Hematopoietic multipotent progenitor cell treated with erythropoietin and hydrocortisone succinate and interleukin-3 and kit ligand, for 4 days (in vitro differentiated cells): Measurements from ENCODE around the gene CEP104.
A peak's percentile ranks its signal among the peaks of the same experiment; 100 is the strongest.
"Not testable (repeated sequence)": the region's sequence is repeated elsewhere in the genome, so short reads cannot be mapped to it uniquely, and the experiment has no call there.

Experiments
- DNase-seq: peaks from one replicate; pipeline ENCODE4 v3.0.0-alpha.2; 2015

Gene CEP104

GRCh38 chr1:3821447-3821846 lies 35.6 kb downstream of the CEP104 start:
- DNase-seq, result no peak

GRCh38 chr1:3821004-3821403 lies 36.0 kb downstream of the CEP104 start:
- no peak for DNase-seq

- no peak for DNase-seq
Measured at GRCh38 chr1:3820316-3820715, 36.7 kb downstream of the CEP104 start.

GRCh38 chr1:3819771-3820200 lies 37.2 kb downstream of the CEP104 start:
- DNase-seq, result no peak

- DNase-seq, result no peak
Measured at GRCh38 chr1:3817821-3818597, 39.0 kb downstream of the CEP104 start.

- DNase-seq, result no peak
Measured at GRCh38 chr1:3817138-3817740, 39.8 kb downstream of the CEP104 start.

- no peak for DNase-seq
Measured at GRCh38 chr1:3816331-3817137, 40.5 kb downstream of the CEP104 start.

- DNase-seq, result no peak
Measured at GRCh38 chr1:3814771-3815561, 42.0 kb downstream of the CEP104 start.

- no peak for DNase-seq
Measured at GRCh38 chr1:3814065-3814464, 42.9 kb downstream of the CEP104 start.

GRCh38 chr1:3811595-3811911 lies 45.5 kb downstream of the CEP104 start:
- DNase-seq, result no peak

- DNase-seq, result not testable (repeated sequence)
Measured at GRCh38 chr1:3810149-3810761, 46.8 kb downstream of the CEP104 start.

GRCh38 chr1:3809680-3810079 lies 47.3 kb downstream of the CEP104 start:
- DNase-seq, result no peak

GRCh38 chr1:3807769-3808168 lies 49.2 kb downstream of the CEP104 start:
- no peak for DNase-seq

- no peak for DNase-seq
Measured at GRCh38 chr1:3805038-3805437, 52.0 kb downstream of the CEP104 start.

- not testable (repeated sequence) for DNase-seq
Measured at GRCh38 chr1:3804627-3804944, 52.4 kb downstream of the CEP104 start.

GRCh38 chr1:3803905-3804626 lies 52.9 kb downstream of the CEP104 start:
- peak; percentile 45 for DNase-seq

- DNase-seq, result not testable (repeated sequence)
Measured at GRCh38 chr1:3800795-3801194, 56.2 kb downstream of the CEP104 start.

- DNase-seq, result no peak
Measured at GRCh38 chr1:3799976-3800685, 56.9 kb downstream of the CEP104 start.

- peak; percentile 97 for DNase-seq
Measured at GRCh38 chr1:3796215-3797061, 60.6 kb downstream of the CEP104 start, which contains the start of gene LRRC47. TSS of gene LRRC47 (minus strand) at chr1:3796498. CDS start at chr1:3796476, 22 bp downstream.
